ENCODE measurements around the gene IL10RB.

Gene IL10RB

GRCh38 chr21:33327326-33327725 lies 61.2 kb downstream of the IL10RB start:
- H3K27ac ChIP-seq, result no peak overlapping the region
- H3K4me3 ChIP-seq, result no peak overlapping the region
- TF ChIP-seq CTCF (IDR thresholded peaks at IDR 0.05), result no peak
- no peak for DNase-seq (ENCODE audit: low spot score)

GRCh38 chr21:33327792-33328433 lies 61.7 kb downstream of the IL10RB start:
- DNase-seq (ENCODE audit: low spot score), result no peak
- Histone ChIP-seq H3K27ac (no peak overlapping the region), H3K4me3 (no peak overlapping the region)
- TF ChIP-seq CTCF (IDR thresholded peaks at IDR 0.05), result no peak

- no peak for TF ChIP-seq CTCF (IDR thresholded peaks at IDR 0.05)
- Histone ChIP-seq H3K27ac (no peak overlapping the region), H3K4me3 (no peak overlapping the region)
- DNase-seq (ENCODE audit: low spot score), result no peak
These were observed 64.6 kb downstream of the IL10RB start for GRCh38 chr21:33330726-33331125.

- DNase-seq (ENCODE audit: low spot score), result no peak
- Histone ChIP-seq H3K27ac (no peak overlapping the region), H3K4me3 (no peak overlapping the region)
- TF ChIP-seq CTCF (IDR thresholded peaks at IDR 0.05), result no peak
These were observed 66.0 kb downstream of the IL10RB start for GRCh38 chr21:33332143-33332542.

- no peak for TF ChIP-seq CTCF (IDR thresholded peaks at IDR 0.05)
These were observed 68.0 kb downstream of the IL10RB start for GRCh38 chr21:33334191-33334590.

GRCh38 chr21:33334824-33335223 lies 68.7 kb downstream of the IL10RB start:
- no peak overlapping the region for H3K4me3 ChIP-seq

More at GRCh38 chr21:33334191-33334590, 68.0 kb downstream of the IL10RB start:
- DNase-seq (ENCODE audit: low spot score), result no peak
- no peak overlapping the region for H3K4me3 ChIP-seq
- H3K27ac ChIP-seq, result no peak overlapping the region

More at GRCh38 chr21:33334824-33335223, 68.7 kb downstream of the IL10RB start:
- H3K27ac ChIP-seq, result peak overlapping the region in 1 of 2 donors; percentile 15
- DNase-seq (ENCODE audit: low spot score), result no peak
- no peak for TF ChIP-seq CTCF (IDR thresholded peaks at IDR 0.05)

Data from coronary artery (tissue), 2 donors.